HG03097 (cell line): Measurements from ENCODE around the gene TMPRSS3.
A peak's percentile ranks its signal among the peaks of the same experiment; 100 is the strongest.
"Not testable (repeated sequence)": the region's sequence is repeated elsewhere in the genome, so short reads cannot be mapped to it uniquely, and the experiment has no call there.

Experiments
- ATAC-seq: cut with Tn5 transposase; IDR thresholded peaks from one replicate; pipeline ENCODE4 v1.9.1; 2021; ENCODE audit not compliant: unreplicated experiment, low FRiP score

TMPRSS3 gene

DNA sequence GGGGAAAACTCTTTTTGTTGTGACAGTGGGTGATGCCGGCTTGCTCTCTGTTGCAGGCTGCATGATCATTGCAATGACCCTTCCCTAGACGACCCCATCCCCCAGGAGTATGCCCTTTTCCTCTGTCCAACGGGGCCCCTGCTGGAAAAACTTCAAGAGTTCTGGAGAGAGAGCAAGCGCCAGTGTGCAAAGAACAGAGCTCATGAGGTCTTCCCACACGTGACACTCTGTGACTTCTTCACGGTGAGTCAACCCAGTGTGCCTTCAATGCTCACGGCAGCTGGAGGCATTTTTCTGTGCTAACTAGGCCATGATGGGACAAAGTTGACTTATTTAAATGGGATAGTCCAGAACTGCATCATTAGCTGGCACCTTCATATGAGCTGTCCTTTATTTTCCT, 13.5 kb upstream of the TMPRSS3 start:
- no peak for ATAC-seq

DNA sequence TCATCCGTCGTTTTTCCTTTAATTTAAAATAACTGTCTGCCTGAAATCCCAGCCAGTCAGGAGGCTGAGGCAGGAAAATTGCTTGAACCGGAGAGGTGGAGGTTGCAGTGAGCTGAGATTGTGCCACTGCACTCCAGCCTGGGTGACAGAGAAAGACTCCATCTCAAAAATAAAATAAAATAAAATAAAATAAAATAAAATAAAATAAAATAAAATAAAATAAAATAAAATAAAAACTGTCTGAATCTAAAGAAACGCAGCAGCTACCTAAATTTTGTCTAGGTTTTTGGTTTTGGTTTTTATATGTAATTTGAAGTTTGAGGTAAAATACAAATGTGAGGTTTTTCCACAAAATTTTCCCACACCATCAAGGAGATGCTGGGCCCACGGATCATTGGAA, 12.9 kb upstream of the TMPRSS3 start:
- ATAC-seq, result not testable (repeated sequence)

DNA sequence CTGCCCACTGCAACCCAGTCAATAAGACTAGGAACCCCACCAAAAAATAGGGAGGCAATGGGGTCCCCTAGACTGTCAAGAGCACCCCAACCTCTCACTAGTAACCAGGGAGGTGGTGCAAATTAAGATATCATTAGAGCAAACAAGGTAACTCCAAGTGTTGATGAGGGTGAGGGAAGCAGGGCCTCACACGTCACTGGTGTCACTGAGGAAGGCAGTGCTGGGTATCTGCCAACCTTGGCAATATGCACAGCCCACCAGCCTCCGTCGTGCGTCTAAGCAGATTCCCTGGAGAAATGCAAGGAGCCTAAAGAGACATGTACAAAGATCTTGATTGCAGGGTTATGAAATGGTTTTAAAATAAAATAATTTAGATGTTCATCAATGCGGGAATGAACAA, 11.6 kb upstream of the TMPRSS3 start:
- ATAC-seq, result no peak

DNA sequence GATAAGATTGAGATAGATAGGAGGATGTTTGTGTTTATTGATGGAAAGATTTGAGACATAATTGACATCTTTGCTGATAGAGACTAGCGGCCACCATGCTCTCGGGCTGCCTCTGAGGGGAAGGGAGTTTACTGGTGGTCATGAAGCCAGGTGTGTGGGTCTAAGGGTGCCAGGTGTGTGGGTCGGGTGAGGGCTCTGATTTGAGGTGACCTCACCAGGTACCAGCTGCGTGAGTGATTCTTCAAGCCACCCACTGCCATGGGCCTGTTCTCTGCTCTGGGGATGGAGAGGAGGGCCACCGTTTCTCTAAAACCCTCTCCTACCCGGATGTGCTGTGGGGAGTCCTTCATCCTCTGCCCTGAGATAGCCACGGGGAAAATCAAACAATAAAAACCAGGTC, 11.0 kb upstream of the TMPRSS3 start:
- no peak for ATAC-seq

DNA sequence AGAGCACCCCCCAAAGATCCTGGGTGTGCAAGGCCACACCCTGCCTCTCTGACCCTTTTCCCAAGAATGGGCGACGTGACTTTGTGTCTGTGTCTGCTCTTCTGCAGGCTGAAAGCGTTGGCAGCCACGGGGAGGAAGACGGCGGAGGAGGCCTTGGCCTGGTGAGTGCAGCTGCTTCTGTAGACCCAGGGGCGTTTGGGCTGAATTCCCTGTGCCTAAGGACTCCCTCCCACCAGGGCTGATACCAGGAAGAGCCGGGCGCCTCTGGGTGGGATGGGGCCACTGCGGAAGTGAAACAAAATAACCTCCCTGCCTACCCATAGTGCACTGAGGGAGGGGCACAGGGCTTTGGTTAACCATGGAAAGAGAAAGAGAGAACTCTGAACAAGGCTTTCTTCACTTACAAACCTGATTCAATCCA, 10.4 kb upstream of the TMPRSS3 start:
- no peak for ATAC-seq

DNA sequence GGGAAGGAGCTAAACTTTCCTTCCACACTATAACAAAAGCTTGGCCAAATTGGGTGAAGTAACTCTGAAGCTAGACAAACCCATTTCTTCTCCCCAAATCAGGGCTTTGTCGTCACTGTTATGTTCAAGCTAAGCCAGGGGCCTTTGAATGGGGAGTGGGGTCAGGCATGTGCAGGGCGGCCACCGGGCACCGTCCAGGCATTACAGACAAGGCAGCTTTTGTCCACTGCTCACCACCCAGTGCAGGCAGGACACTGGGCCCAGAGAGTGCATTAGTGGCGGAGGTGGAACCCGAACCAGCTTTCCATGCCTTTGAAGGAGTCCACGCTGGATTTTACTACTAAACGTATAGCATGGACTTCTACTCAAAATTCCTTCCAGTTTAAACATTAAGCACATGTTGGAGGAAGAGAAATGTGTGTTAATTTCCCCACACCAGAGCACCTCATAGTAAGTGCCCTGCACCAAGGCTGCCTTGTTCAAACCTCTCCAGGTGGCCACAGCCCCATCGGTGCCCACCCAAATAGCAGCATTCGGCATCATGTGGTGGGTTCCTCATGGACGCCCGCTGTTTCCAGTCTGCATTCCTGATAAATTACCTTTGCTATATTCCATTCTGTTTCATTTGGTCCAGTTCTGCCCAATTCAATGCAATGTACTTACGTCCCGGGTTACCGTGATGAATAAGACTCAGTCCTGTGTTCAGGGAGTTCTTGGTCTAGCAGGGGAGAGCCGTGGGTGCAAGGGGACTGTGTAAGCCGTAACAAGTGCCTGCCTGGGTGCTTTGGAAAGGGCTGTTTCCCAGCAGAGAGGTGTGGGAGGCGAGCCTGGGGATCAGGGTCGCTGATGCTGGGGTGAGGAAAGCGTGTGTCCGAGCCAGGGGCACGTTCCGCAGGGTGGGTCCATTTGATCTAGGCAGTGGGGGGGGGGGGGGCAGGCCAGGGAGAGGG, 9.5 kb upstream of the TMPRSS3 start:
- no peak for ATAC-seq

DNA sequence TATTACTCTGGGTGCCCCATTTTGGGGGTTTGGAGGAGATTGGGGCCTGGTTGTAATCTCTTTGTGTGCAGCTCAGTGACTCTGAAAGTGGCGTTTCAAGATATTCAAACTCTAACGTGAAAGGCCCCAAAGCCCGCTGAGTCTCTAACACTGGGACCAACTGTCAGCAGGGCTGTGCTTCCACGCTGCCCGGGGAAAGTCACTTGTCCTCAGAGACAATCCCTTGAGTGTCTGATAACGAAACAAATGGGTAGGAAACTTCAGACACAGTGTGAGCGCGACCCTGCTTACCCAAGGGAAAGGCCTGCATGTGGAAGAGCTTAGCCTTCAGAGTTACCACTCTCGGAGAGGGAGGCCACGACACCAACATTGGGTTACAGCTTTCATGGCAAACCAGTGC, 8.7 kb upstream of the TMPRSS3 start:
- no peak for ATAC-seq

DNA sequence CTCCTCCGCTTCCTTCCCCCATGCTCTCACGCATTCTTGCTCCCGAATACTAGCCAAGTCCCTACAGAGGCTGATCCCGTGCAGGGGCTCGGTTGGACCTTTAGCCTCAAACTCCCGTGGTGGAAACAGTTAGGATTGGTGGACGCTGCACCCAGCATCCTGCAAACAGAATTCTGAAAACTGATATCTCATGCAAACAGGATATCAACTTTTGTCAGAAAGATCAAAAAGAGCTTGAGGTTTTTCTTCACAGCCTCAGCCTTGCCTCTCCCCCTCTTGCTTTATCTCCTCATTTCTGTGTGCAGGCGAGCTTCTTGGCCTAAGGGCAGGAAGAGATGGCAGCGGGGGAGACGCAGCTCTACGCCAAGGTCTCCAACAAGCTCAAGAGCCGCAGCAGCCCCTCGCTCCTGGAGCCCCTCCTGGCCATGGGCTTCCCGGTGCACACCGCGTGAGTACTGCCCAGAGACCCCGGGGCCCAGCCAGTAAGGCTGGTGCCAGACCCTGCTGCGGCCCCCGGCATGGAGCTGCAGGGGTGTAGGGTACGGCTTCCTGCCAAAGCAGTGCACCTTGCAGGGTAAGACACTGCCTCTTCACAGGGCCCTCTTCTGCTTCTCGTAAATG, 7.9 kb upstream of the TMPRSS3 start, which contains the start of gene UBASH3A:
TSS of gene UBASH3A (plus strand) at position 292 of the 621 bp plus-strand sequence. CDS start at position 336, 44 bp downstream.
- no peak for ATAC-seq

DNA sequence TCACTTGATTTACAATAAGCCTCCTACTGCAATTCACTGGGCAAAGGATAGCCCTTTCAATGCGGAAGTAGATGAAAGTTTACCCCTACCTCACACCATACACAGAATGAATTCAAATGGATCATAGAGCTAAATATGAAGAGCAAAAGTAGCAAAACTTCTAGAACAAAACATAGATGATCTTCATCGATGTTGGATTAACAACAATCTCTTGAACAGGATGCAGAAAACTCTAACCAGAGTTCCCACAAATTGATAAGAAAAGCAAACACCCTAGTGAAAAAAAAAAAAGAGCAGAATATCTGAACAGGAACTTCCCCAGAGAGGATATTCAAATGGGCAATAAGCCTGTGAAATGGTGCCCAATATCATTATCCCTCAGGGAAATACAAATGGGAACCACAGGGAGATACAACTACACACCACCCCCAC, 6.0 kb upstream of the TMPRSS3 start:
- ATAC-seq, result no peak

DNA sequence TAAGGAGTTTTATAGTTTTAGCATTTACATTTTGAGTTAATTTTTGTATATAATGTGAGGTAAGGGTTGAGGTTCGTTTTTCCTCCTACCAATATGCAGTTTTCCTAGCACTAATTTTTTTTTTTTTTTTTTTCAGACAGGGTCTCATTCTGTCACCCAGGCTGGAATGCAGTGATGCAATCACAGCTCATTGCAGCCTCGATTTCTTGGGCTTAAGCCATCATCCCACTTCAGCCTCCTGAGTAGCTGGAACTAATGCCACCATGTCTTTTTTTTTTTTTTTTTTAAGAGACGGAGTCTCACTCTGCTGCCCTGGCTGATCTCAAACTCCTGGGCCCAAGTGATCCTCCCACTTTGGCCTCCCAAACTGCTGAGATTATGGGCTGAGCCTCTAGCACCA, 5.3 kb upstream of the TMPRSS3 start:
- ATAC-seq, result no peak

DNA sequence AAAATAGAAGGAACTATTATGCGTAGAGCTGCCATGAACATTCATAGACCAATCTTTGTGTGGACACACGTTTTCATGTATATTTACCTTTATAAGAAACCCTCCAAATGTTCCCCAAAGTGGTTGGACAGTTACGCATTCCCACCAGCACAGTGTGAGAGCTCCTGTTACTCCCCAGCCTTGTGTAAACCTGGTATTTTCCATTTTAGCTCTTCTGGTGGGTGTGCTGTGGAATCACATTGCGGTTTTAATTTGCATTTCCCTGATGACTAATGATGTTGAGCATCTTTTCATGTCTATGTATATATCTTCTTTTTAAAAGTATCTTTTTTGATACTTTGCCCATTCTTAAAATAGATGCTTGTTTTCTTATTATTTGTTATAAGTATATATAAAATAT, 4.7 kb upstream of the TMPRSS3 start:
- no peak for ATAC-seq

DNA sequence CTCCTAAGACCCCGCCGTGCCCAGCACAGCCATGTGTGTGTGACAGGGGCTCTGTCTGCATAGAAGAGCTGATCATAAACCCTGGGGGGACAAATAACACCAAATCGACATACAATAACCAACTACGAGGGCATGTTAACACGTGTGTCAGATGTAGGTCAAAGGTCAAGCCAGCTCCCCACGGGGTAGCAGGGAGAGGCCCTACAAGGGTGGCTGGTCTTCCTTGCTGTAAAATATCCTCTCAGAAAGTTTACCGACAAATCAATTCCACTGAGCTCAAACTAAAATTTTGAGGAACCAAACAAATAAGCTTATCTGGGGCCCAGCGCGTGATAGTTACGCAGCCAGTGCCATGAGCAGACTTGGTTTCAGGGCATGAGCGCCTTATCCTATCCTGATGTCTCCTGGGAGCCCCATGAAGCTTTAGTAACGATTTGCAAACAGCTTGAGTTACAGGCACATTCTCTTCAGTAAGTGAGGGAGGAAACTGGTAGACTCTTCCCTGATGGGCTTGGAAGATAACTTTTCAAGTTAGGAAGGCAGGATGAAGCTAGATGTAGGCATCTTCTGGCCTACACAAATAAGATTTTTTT, 2.7 kb upstream of the TMPRSS3 start:
- no peak for ATAC-seq

DNA sequence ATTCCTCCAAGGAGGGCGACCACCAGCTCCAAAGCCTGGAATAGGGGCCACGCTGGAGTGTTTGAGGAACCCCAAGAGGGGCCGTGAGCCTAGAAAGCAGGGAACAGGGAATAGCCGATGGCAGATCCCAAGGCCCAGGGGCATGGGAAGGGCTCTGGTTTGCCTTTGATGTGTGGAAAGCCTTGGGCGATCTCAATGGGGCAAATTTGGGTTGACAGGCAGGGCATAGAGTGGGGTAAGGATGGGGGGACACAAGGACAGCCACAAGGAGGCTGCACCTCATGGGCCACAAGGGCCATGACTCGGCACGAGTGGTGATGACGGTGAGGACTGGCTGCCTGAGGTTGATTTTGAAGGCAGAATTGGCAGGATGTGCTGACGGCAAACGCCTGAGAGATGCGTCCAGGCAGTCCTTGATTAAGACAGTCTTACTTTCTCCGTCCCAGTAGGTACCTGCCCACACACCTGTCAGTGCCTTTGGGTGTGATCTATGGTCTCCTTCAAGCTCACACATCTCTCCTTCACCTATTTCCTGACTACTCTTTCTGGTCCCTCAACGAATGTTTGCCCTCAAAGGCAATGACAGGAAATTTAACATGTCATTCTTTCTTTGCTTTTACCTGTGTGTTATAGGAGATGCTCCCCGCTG, 2.0 kb upstream of the TMPRSS3 start:
- ATAC-seq, result no peak

DNA sequence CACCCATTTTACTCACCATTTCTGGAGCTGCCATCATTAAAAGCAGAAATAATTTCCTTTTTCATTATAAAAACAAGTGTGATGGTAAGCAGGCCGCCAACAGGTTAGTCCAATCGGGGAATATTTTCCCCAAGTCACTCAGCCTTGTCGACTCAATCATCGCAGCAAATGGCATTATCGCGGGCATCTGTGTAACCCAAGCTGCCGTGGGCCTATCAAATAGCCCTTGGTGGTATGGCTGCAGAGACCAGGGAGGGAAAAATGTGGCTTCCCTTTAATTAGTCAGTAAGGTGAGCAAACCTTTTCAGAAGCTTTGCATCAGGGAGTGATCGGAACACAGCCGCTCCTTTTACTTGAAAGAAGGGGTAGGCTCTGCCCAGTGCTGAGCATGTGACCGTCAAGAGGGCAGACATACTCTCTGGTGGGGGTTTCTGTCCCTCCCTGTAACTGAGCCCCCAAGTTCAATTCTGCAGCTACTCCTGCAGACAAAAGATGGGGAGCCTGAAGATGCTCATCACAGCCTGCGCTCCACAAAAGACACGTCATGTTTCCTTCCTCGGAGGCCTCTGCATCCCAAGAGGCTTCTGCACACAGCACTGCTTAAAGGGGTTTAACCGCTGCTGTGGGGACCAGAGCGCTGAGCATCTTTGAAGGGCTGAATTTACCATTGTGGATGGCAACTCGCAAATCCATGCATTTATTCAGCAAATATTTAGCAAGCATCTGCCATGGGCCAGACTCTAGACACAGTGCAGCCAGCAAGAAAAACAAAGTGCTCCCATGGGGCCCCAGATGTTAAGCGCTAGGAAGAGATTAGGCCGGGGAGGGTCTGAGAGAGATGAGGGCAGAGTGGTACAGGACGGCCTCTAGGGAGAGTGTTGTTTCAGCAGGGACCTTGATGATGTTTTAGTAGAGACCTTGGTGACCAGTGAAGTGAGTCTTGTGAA, 1.2 kb upstream of the TMPRSS3 start:
- ATAC-seq, result no peak

DNA sequence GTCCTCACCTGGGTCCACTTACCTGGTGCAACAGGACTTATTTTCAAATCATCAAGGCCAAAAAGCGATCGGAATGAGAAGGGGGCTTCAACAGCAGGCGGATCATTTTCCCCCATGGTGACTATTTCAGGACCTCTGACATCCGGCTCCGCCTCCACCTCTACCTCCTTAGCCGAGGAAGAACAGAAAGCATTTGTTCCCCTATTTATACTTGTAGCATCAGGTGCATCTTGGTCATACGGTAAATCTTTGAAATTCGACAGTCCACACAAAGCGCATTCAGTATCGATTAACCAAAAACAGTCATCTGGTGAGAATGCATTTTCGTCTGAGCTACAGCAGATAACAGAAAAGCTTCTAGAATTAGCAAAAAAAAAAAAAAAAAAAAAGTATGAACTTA, 550 bp downstream of the TMPRSS3 start:
- no peak for ATAC-seq

DNA sequence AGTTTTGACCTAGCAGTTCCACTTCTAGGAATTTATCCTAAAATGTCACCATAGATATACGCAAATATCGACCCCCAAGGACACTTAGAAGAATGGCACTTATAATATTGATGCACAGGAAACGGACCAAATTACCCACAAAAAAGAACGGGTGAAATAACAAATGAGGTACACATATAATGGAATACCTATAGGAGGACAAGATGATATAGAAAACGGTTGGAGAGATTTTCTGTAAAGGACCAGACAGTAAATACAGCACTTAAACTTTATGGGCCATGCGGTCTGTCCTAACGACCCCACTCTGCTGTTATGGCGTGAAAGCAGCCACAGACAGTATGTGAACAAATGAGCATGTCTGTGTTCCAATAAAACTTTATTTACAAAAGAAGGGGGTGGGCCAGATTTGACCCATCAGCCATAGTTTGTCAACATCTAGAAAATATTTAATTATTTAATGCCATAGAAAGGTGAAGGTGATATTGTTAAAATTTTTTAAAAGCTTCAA, 2.4 kb downstream of the TMPRSS3 start:
- no peak for ATAC-seq

DNA sequence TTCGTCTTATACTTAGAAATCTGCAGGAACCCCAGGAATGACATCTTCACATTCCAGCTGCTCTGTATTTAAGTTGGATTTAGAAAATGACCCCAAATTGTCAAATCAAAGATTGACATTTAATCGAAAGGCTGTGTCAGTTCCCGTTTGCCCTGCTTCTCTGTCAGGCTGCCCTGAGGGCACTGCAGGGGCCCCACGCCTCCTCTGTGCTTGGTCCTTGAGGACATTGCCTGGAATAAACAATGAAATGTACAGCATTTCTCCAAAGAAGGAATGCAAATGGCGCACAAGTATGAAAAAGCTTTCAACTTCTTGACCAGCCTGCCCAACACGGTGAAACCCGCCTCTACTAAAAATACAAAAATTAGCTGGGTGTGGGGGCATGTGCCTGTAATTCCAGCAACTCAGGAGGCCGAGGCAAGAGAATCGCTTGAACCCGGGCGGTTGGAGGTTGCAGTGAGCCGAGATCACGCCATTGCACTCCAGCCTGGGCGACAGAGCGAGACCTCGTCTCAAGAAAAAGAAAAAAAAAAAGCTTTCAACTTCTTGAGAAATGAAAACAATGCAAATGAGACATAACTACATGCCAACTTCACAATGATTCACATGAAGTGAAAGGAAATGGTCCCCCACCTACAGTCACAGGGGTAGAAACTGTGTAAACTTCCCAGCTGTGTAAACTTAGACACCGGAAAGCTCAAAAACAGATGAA, 3.0 kb downstream of the TMPRSS3 start:
- ATAC-seq, result peak; percentile 54

DNA sequence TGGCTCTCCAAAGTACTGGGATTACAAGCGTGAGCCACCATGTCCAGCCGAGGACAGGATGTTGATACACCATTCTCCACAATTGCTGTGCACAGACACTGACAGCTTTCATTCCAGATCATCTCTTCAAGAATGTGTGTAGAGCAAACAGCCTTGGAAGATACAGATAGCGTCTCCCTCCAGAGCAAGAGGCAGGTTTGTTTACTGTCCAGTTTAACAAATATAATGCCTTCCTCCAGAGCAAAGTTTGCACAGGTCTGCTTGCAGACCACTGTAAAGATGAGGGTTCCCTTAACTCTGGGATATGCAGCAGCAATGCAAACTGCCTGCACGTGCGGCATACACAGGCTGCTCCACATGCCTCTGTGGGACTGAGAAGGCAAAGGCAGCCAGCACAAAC, 4.6 kb downstream of the TMPRSS3 start:
- no peak for ATAC-seq

DNA sequence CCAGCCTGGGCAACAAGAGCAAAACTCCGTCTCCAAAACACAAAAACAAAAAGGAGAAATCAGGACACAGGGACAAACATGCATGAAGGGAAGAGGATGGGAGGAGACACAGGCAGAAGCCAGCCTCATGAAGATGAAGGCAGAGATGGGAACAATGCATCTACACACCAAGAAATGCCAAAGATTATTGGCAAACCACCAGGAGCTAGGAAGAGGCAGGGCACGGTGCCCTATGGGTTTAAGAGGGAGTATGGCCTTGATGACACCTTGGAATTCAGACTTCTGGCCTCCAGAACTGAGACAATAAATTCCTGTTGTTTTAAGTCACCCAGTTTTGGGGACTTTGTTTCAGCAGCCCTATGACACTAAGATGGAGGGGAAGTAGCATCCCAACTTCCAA, 5.2 kb downstream of the TMPRSS3 start:
- ATAC-seq, result no peak
